GM23338 (cell line): ENCODE data around the gene SLC7A6. TPM values are rescaled to one million over a fixed set of nuclear protein-coding genes. Genes with fewer than 3 reads are reported as not detected.
A peak's percentile ranks its signal among the peaks of the same experiment; 100 is the strongest.

Source experiments
- ATAC-seq: fragments of 200-7000 bp; cut with Tn5 transposase; 3 replicates; pipeline ENCODE4 v1.9.1; 2020
- DNase-seq: peaks from one replicate; pipeline ENCODE4 v3.0.0-alpha.2; 2015; ENCODE audit warnings: low spot score
- H2AFZ ChIP-seq: fragments of 200-600 bp; sonication (generic); 2 replicates; pipeline ENCODE4 v1.8.0; 2016; ENCODE audit warnings: antibody characterized with exemption, mild to moderate bottlenecking, moderate library complexity
- H3F3A ChIP-seq: fragments of 200-600 bp; sonication (generic); replicated peaks from 2 replicates; pipeline ENCODE4 v1.8.0; 2017; ENCODE audit warnings: antibody characterized with exemption, mixed run types, low read depth
- H3K27ac ChIP-seq: fragments of 200-600 bp; sonication (generic); 2 replicates; pipeline ENCODE4 v1.6.1; 2016; ENCODE audit warnings: low read depth
- H3K27me3 ChIP-seq: fragments of 200-600 bp; sonication (generic); 2 replicates; pipeline ENCODE4 v1.8.0; 2016; ENCODE audit warnings: mild to moderate bottlenecking, mixed run types, moderate library complexity; ENCODE audit not compliant: insufficient read depth
- H3K36me3 ChIP-seq: fragments of 200-600 bp; sonication (generic); 2 replicates; pipeline ENCODE4 v1.8.0; 2016; ENCODE audit warnings: mild to moderate bottlenecking; ENCODE audit not compliant: insufficient read depth
- H3K4me1 ChIP-seq: fragments of 200-600 bp; sonication (generic); 2 replicates; pipeline ENCODE4 v1.8.0; 2016; ENCODE audit warnings: mild to moderate bottlenecking, moderate library complexity; ENCODE audit not compliant: insufficient read depth
- H3K4me2 ChIP-seq: fragments of 200-600 bp; sonication (generic); 2 replicates; pipeline ENCODE4 v1.7.1; 2017; ENCODE audit warnings: mixed run types
- H3K4me3 ChIP-seq: fragments of 200-600 bp; sonication (generic); 2 replicates; pipeline ENCODE4 v1.6.1; 2016; ENCODE audit warnings: mixed run types
- H3K79me2 ChIP-seq: fragments of 200-600 bp; sonication (generic); replicated peaks from 2 replicates; pipeline ENCODE4 v1.8.0; 2017; ENCODE audit warnings: mild to moderate bottlenecking; ENCODE audit not compliant: insufficient read depth
- H3K9me2 ChIP-seq: fragments of 200-600 bp; sonication (generic); 2 replicates; pipeline ENCODE4 v1.8.0; 2017; ENCODE audit not compliant: insufficient read depth
- H4K20me1 ChIP-seq: fragments of 200-600 bp; sonication (generic); replicated peaks from 2 replicates; pipeline ENCODE4 v1.8.0; 2017; ENCODE audit warnings: mild to moderate bottlenecking; ENCODE audit not compliant: insufficient read depth
- H3K27ac Mint-ChIP-seq: 2 replicates; pipeline ENCODE4 v1.8.0; 2020; ENCODE audit warnings: inconsistent platforms, mild to moderate bottlenecking, moderate library complexity, mixed read lengths
- H3K27me3 Mint-ChIP-seq: 3 replicates; pipeline ENCODE4 v1.8.0; 2022; ENCODE audit warnings: low read depth, mild to moderate bottlenecking, moderate library complexity, mixed read lengths, inconsistent platforms; ENCODE audit not compliant: insufficient read depth, poor library complexity
- H3K36me3 Mint-ChIP-seq: 3 replicates; pipeline ENCODE4 v1.8.0; 2021; ENCODE audit warnings: low read depth, mild to moderate bottlenecking, inconsistent platforms, moderate library complexity, mixed read lengths
- H3K4me1 Mint-ChIP-seq: 3 replicates; pipeline ENCODE4 v1.8.0; 2020; ENCODE audit warnings: mild to moderate bottlenecking, inconsistent platforms, mixed read lengths
- H3K4me3 Mint-ChIP-seq: 3 replicates; pipeline ENCODE4 v1.8.0; 2021; ENCODE audit warnings: moderate library complexity, mild to moderate bottlenecking, inconsistent platforms, mixed read lengths
- H3K9me3 Mint-ChIP-seq: 3 replicates; pipeline ENCODE4 v1.8.0; 2020; ENCODE audit warnings: moderate library complexity, mild to moderate bottlenecking, inconsistent platforms, mixed read lengths
- EZH2phosphoT487 ChIP-seq: fragments of 200-600 bp; sonication (generic); IDR thresholded peaks from one replicate; pipeline ENCODE4 v1.8.1; 2018; ENCODE audit warnings: antibody characterized with exemption; ENCODE audit not compliant: unreplicated experiment
- JUNB ChIP-seq: IDR thresholded peaks from one replicate; pipeline ENCODE4 v1.6.1; 2016; ENCODE audit warnings: antibody characterized with exemption; ENCODE audit not compliant: unreplicated experiment
- NANOG ChIP-seq: IDR thresholded peaks from 2 replicates; pipeline ENCODE4 v1.6.1; 2016; ENCODE audit warnings: antibody characterized with exemption, borderline replicate concordance
- ZNF114 ChIP-seq: fragments of 250-450 bp; sonication (Bioruptor Pico); IDR thresholded peaks from 2 replicates; pipeline ENCODE4 v1.5.0; 2020; ENCODE audit warnings: mild to moderate bottlenecking, moderate library complexity
- polyA plus RNA-seq: library from polyadenylated mRNA; unstranded; fragments of >200 nt; fragmentation: Nextera tagmentation; extraction: Ambion mirVana; gene quantifications from 2 replicates; pipeline ENCODE4 v1.2.1, GENCODE V29; 2016
- total RNA-seq: library from RNA; depleted of rRNA; stranded (reverse); fragments of >200 nt; shearing (Covaris generic); gene quantifications from 2 replicates; pipeline ENCODE4 v1.2.3, GENCODE V29; 2014
- TF ChIP-seq, protein P1 (sequence below): IDR thresholded peaks from one replicate; pipeline ENCODE4 v1.6.1; 2018; ENCODE audit warnings: antibody characterized with exemption; ENCODE audit not compliant: unreplicated experiment
- TF ChIP-seq, protein P2 (sequence below), 2 experiments: fragments of 200-600 bp in 1 of 2; sonication (generic) in 1 of 2; conservative IDR thresholded peaks; 2 replicates each; pipeline versions ENCODE4 v1.5.1 to v1.6.1; 2016 to 2017; ENCODE audit warnings: antibody characterized with exemption in 2 of 2, low read depth in 2 of 2, mild to moderate bottlenecking in 2 of 2, moderate library complexity in 1 of 2

The SLC7A6 gene
- total and polyA plus RNA-seq, 2 experiments from 2014 or later: 16.6 to 30.9 TPM

DNA sequence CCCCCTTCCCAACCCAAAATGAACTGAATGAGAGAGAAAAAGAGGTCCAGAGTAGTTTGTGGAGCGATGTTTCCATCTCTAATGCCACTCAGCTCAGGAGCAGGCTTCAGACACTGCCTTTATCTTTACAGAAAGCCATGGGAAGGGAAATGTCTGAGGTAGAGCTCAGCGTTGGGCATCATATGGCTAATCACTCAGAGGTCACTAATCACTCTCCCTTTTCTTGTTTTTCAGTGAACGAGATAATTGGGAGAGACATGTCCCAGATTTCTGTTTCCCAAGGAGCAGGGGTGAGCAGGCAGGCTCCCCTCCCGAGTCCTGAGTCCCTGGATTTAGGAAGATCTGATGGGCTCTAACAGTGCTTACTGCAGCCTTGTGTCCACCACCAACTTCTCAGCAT, 38.2 kb upstream of the SLC7A6 start:
- no peak for DNase-seq
- peaks cover 9% of the 10 kb centered on the region; the same call in 1 of the 2 replicates for H3F3A ChIP-seq
- H3K4me3 ChIP-seq: no peak overlapping the region
- ATAC-seq: no peak
- H3K79me2 ChIP-seq: no peaks in the 10 kb centered on the region
- Mint-ChIP-seq H3K36me3 (peaks cover 26% of the 10 kb centered on the region), H3K4me3 (no peak overlapping the region), H3K27ac (no peak overlapping the region), H3K27me3 (peaks cover 4% of the 10 kb centered on the region), H3K9me3 (no peaks in the 10 kb centered on the region), H3K4me1 (peaks cover 2% of the 10 kb centered on the region; the same call in 2 of the 3 replicates)
- H3K27ac ChIP-seq: peak overlapping the region; percentile 69; the same call in 1 of the 2 replicates
- H4K20me1 ChIP-seq: no peaks in the 10 kb centered on the region; the same call in 1 of the 2 replicates
- no peak overlapping the region for H3K4me2 ChIP-seq
- H3K27me3 ChIP-seq: no peaks in the 10 kb centered on the region
- H3K4me1 ChIP-seq: no peaks in the 10 kb centered on the region; the same call in 1 of the 2 replicates
- no peaks in the 10 kb centered on the region for H3K9me2 ChIP-seq
- TF ChIP-seq JUNB (no peak), NANOG (no peak), EZH2phosphoT487 (no peak), ZNF114 (CRISPR knock-in tag) (no peak)
- TF ChIP-seq, protein P1, sequence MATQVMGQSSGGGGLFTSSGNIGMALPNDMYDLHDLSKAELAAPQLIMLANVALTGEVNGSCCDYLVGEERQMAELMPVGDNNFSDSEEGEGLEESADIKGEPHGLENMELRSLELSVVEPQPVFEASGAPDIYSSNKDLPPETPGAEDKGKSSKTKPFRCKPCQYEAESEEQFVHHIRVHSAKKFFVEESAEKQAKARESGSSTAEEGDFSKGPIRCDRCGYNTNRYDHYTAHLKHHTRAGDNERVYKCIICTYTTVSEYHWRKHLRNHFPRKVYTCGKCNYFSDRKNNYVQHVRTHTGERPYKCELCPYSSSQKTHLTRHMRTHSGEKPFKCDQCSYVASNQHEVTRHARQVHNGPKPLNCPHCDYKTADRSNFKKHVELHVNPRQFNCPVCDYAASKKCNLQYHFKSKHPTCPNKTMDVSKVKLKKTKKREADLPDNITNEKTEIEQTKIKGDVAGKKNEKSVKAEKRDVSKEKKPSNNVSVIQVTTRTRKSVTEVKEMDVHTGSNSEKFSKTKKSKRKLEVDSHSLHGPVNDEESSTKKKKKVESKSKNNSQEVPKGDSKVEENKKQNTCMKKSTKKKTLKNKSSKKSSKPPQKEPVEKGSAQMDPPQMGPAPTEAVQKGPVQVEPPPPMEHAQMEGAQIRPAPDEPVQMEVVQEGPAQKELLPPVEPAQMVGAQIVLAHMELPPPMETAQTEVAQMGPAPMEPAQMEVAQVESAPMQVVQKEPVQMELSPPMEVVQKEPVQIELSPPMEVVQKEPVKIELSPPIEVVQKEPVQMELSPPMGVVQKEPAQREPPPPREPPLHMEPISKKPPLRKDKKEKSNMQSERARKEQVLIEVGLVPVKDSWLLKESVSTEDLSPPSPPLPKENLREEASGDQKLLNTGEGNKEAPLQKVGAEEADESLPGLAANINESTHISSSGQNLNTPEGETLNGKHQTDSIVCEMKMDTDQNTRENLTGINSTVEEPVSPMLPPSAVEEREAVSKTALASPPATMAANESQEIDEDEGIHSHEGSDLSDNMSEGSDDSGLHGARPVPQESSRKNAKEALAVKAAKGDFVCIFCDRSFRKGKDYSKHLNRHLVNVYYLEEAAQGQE: no peak
- TF ChIP-seq, protein P2, sequence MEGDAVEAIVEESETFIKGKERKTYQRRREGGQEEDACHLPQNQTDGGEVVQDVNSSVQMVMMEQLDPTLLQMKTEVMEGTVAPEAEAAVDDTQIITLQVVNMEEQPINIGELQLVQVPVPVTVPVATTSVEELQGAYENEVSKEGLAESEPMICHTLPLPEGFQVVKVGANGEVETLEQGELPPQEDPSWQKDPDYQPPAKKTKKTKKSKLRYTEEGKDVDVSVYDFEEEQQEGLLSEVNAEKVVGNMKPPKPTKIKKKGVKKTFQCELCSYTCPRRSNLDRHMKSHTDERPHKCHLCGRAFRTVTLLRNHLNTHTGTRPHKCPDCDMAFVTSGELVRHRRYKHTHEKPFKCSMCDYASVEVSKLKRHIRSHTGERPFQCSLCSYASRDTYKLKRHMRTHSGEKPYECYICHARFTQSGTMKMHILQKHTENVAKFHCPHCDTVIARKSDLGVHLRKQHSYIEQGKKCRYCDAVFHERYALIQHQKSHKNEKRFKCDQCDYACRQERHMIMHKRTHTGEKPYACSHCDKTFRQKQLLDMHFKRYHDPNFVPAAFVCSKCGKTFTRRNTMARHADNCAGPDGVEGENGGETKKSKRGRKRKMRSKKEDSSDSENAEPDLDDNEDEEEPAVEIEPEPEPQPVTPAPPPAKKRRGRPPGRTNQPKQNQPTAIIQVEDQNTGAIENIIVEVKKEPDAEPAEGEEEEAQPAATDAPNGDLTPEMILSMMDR (conservative IDR thresholded peaks at IDR 0.05; ENCODE audit: low read depth in 2 of 2): no peak
- H3K36me3 ChIP-seq: peaks cover 4% of the 10 kb centered on the region; the same call in 1 of the 2 replicates
- no peak overlapping the region for H2AFZ ChIP-seq

DNA sequence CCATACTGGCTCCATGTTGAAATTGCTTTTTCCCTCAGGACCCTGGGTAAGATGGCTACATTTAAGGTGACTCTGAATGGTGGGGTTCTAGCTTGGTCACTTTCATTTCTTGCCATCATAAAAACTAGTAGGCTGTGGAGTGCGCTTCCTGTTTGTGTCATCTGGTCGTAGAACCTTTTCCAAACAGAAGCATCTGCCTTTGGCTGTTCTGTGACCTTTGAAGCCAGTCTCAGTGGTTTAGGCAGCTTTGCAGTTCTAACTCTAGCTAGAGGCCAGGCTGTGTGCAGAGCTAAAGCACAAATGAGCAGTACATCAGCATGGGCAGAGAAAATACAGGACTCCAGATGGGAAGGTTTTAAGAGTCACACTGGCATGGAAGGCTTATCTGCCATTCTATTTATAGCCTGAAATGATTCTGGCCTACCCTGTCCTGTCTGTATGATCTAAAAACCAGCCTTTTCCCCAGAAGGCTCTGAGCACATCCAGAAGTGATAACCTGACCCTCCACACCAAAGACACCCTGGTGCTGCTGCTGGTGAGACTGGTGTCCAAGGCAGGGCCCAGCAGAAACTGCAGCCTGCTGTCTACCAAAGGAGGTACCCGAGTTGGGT, 37.0 kb upstream of the SLC7A6 start:
- Mint-ChIP-seq H3K27ac (no peak overlapping the region), H3K4me1 (peaks cover 2% of the 10 kb centered on the region; the same call in 2 of the 3 replicates), H3K36me3 (peaks cover 37% of the 10 kb centered on the region), H3K4me3 (no peak overlapping the region), H3K9me3 (no peaks in the 10 kb centered on the region), H3K27me3 (peaks cover 4% of the 10 kb centered on the region)
- no peaks in the 10 kb centered on the region for H3K79me2 ChIP-seq
- no peak overlapping the region for H3K4me3 ChIP-seq
- DNase-seq (no peak), ATAC-seq (no peak)
- no peak overlapping the region for H2AFZ ChIP-seq
- H3K4me2 ChIP-seq: no peak overlapping the region
- H3K27me3 ChIP-seq: no peaks in the 10 kb centered on the region
- H3F3A ChIP-seq: peaks cover 9% of the 10 kb centered on the region; the same call in 1 of the 2 replicates
- no peaks in the 10 kb centered on the region; the same call in 1 of the 2 replicates for H4K20me1 ChIP-seq
- no peak for TF ChIP-seq EZH2phosphoT487
- H3K4me1 ChIP-seq: no peaks in the 10 kb centered on the region; the same call in 1 of the 2 replicates
- H3K9me2 ChIP-seq: no peaks in the 10 kb centered on the region
- peak overlapping the region; percentile 48 for H3K27ac ChIP-seq
- peaks cover 4% of the 10 kb centered on the region; the same call in 1 of the 2 replicates for H3K36me3 ChIP-seq
